GM13976 (cell line): ENCODE results near the gene BACH2.
A peak's percentile ranks its signal among the peaks of the same experiment; 100 is the strongest.

ENCODE experiments used
- DNase-seq: peaks from one replicate; pipeline ENCODE4 v3.0.0; 2012; ENCODE audit warnings: low spot score
- in situ Hi-C: fragments of 300-500 bp; cut with MboI; formaldehyde crosslinking; loops from one replicate; pipeline ENCODE4 v1.12.0; 2022; ENCODE audit warnings: low sequenced_read_pairs, mixed read lengths, inconsistent platforms; ENCODE audit not compliant: unreplicated experiment
- TF ChIP-seq, protein P1 (sequence below): IDR thresholded peaks from 2 replicates; pipeline ENCODE4 v1.5.1; 2012; ENCODE audit warnings: borderline replicate concordance, mild to moderate bottlenecking; ENCODE audit not compliant: insufficient read depth; ENCODE audit errors: extremely low read depth, missing control alignments, control extremely low read depth

BACH2 gene

DNA sequence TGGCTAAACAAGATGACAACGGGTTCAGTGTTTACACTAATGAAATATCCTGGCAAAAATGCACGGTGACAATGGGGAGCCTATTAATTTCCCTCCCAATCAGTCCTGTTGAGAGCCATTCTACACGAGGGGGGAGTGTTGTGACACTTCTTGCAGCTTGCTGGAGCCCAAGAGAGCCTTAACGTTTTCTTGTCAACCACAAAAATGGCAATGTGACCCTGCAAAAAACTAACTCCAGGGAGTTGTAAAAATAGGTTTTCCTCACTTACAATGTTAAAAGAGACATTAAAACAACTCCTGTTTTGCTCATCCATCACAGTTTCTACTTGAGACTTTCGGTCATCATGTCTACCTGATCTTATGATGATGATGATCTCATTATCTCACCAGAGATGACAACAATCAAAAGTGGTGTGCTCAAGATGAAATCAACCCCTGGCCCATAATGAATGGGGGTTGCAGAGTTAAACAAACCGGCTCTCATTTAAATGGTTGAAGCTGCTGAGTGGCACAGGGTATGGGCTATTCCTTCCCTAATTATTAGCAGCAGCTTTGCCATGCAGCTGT lies 344.5 kb downstream of the BACH2 start:
- in situ Hi-C loops = no loop called here
- no peak for DNase-seq
- TF ChIP-seq, protein P1, sequence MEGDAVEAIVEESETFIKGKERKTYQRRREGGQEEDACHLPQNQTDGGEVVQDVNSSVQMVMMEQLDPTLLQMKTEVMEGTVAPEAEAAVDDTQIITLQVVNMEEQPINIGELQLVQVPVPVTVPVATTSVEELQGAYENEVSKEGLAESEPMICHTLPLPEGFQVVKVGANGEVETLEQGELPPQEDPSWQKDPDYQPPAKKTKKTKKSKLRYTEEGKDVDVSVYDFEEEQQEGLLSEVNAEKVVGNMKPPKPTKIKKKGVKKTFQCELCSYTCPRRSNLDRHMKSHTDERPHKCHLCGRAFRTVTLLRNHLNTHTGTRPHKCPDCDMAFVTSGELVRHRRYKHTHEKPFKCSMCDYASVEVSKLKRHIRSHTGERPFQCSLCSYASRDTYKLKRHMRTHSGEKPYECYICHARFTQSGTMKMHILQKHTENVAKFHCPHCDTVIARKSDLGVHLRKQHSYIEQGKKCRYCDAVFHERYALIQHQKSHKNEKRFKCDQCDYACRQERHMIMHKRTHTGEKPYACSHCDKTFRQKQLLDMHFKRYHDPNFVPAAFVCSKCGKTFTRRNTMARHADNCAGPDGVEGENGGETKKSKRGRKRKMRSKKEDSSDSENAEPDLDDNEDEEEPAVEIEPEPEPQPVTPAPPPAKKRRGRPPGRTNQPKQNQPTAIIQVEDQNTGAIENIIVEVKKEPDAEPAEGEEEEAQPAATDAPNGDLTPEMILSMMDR = no peak

DNA sequence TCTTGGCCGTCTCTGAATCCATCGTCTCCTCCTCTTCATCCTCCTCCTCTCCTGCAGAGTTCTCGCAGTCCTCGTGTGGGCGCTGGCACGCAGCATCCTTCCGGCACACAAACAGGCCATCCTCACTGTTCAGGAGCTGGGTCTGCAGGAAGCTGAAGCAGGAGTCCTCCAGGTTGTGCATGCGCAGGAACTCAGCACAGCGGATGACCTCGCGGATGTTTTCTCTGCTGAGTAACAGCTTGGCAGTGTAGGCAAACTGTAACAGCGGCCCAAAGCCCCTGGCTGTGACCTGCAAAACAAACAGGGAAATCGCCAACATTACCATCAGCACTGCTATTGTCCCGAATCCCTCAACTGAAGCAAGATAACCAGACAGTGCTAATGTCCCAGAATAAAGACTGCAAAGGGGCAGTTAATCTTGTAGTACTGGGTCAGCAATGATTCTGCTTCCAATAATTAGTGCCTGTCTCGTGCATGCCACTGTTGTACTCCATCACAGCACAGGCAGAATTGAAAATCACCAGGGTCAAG lies 345.0 kb downstream of the BACH2 start:
- in situ Hi-C loops = no loop called here
- TF ChIP-seq, protein P1 = no peak
- no peak for DNase-seq

DNA sequence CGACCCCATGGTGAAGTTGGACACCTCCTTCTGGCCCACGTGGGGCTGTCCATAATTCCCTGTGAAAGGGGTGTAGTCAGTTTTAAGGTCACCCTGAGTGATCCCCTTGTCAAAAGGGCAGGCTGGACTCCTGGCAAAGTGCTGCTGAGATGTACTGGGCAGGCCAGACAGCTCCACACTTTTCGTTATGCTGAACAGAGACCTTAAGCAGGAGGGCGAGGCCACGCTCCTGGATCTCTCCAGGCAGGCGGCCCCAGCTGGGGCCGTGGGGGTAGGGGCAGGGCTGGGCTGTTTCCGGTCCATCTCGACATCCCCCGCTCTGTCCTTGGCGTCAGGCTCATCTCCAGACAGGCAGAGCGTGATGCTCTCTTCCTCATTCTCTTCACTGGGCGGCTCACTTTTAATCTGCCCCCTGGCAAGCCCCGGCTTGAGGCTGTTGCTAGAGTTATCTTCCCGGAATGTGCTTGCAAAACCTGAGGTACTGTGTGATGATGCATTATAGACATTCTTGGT lies 345.7 kb downstream of the BACH2 start:
- TF ChIP-seq, protein P1 = no peak
- DNase-seq = no peak
- in situ Hi-C loops = no loop called here

DNA sequence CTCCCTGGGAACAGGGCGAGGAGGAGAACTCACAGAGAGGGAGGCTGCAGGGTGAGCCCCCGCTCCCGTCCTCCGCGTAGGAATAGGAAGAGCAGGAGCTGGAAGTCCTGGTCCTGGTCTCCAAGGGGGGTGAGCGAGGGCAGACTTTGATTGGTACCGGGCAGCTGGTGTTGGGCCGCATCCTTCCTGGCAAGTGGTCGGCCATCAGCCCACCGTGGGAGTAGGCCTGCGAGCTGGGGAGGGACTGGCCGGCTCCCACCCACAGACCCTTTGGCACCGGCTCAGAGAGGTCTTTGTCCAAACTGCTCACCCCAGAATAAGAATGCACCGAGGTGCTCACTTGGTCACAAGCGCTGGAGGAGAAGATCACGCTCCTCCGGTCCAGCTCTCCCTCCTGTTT lies 346.2 kb downstream of the BACH2 start:
- DNase-seq = no peak
- TF ChIP-seq, protein P1 = no peak
- in situ Hi-C loops = no loop called here

DNA sequence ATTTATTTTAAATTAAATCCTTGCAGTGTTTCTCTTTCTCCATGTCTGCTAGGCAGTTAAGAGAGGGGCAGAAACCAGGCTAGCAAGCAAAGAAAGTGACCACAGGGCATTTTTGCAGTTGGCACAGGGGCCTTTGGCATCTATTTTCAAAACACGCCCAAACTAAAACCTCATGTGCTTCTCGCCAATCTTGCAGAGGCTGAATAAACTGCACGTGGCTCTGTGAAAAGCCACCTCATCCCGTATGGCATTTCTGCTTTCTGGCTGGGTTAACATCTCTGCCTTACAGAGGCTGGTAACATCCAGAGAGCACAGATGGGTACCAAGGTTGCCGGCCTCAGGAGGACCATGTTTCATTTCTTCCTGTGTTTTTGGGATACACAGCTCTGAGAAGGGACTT lies 347.8 kb downstream of the BACH2 start:
- in situ Hi-C loops = loop anchor here (10.0 kb wide), 1 partner anchor 446 kb away; no protein-coding TSS in a partner anchor
- TF ChIP-seq, protein P1 = no peak
- DNase-seq = no peak

DNA sequence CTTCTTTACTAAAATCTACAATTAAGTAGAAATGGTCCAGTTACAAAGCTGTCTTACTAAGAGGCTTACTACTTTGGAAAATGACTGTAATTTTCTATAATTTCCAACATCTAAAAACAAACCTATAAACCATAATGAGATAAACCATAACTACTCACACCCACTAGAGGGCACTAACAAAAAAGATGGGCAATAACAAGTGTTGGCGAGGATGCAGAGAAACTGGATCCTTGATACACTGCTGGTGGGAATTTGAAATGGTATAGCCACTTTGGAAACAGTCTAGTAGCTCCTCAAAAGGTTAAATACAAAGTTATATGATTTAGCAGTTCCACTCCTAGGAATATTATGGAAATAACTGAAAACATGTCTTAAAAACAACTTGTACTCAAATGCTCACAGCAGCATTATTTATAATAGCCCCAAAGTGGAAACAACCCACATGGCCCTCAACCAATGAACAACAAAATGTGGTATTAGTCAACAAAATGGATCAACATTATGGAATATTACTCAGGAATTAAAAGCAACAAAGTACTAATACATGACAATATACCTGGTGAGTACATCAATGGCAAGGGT lies 351.7 kb downstream of the BACH2 start:
- TF ChIP-seq, protein P1 = peak; percentile 27
- in situ Hi-C loops = loop anchor here (5.0 to 10.0 kb wide), 2 partner anchors 450 to 532 kb away; no protein-coding TSS in a partner anchor
- no peak for DNase-seq
